Ishikawa (cell line): ENCODE measurements around the gene PCDH9.

ENCODE experiments used
- CEBPB ChIP-seq: IDR thresholded peaks from 2 replicates; pipeline ENCODE4 v1.6.1; 2012
- CREB1 ChIP-seq: IDR thresholded peaks from 2 replicates; pipeline ENCODE4 v1.6.1; 2012; ENCODE audit warnings: low read depth
- EGR1 ChIP-seq: IDR thresholded peaks from 2 replicates; pipeline ENCODE4 v1.6.1; 2012
- EP300 ChIP-seq: IDR thresholded peaks from 2 replicates; pipeline ENCODE4 v1.6.1; 2012; ENCODE audit warnings: borderline replicate concordance
- MAX ChIP-seq: IDR thresholded peaks from 2 replicates; pipeline ENCODE4 v1.6.1; 2012
- NFIC ChIP-seq: IDR thresholded peaks from 2 replicates; pipeline ENCODE4 v1.6.1; 2012
- RAD21 ChIP-seq: IDR thresholded peaks from 2 replicates; pipeline ENCODE4 v1.6.1; 2012; ENCODE audit warnings: low read depth
- TAF1 ChIP-seq: IDR thresholded peaks from 2 replicates; pipeline ENCODE4 v1.6.1; 2012; ENCODE audit warnings: low read depth, mild to moderate bottlenecking
- USF1 ChIP-seq: IDR thresholded peaks from 2 replicates; pipeline ENCODE4 v1.6.1; 2012
- YY1 ChIP-seq: IDR thresholded peaks from 2 replicates; pipeline ENCODE4 v1.6.1; 2012; ENCODE audit warnings: low read depth
- ZBTB7A ChIP-seq: IDR thresholded peaks from 2 replicates; pipeline ENCODE4 v1.6.1; 2012; ENCODE audit warnings: low read depth

- TF ChIP-seq USF1 = no peak
- TF ChIP-seq EP300 = no peak
- no peak for TF ChIP-seq NFIC
- no peak for TF ChIP-seq RAD21
- TF ChIP-seq EGR1 = no peak
- TF ChIP-seq CEBPB = no peak
- no peak for TF ChIP-seq MAX
- no peak for TF ChIP-seq CREB1
- TF ChIP-seq ZBTB7A = no peak
- TF ChIP-seq TAF1 = no peak
- no peak for TF ChIP-seq YY1
Observed at GRCh38 chr13:67168384-67168783, 61.8 kb downstream of the PCDH9 start.
